Fibroblast of mammary gland (primary cell): ENCODE results near the gene ZBTB47.

Source experiments
- DNase-seq: peaks from one replicate; pipeline ENCODE4 v3.0.0-alpha.2; 2010; ENCODE audit warnings: low read depth
- H3K4me3 ChIP-seq: 2 replicates; pipeline ENCODE4 v1.5.1; 2011; ENCODE audit warnings: low read depth, mild to moderate bottlenecking, low read length, moderate library complexity; ENCODE audit not compliant: control insufficient read depth
- CTCF ChIP-seq: conservative IDR thresholded peaks from 2 replicates; pipeline ENCODE4 v1.5.1; 2011; ENCODE audit warnings: low read depth, low read length, inconsistent platforms; ENCODE audit not compliant: control insufficient read depth, insufficient read depth

ZBTB47 gene

GRCh38 chr3:42691816-42692666, 38.5 kb downstream of the ZBTB47 start:
- H3K4me3 ChIP-seq, result no peak overlapping the region
- TF ChIP-seq CTCF, result no peak
- no peak for DNase-seq

GRCh38 chr3:42692667-42693529, 39.4 kb downstream of the ZBTB47 start:
- H3K4me3 ChIP-seq, result no peak overlapping the region
- TF ChIP-seq CTCF, result no peak
- DNase-seq, result no peak

- DNase-seq, result no peak
- H3K4me3 ChIP-seq, result no peak overlapping the region
- no peak for TF ChIP-seq CTCF
Observed at GRCh38 chr3:42693530-42693930, 40.0 kb downstream of the ZBTB47 start.

GRCh38 chr3:42694366-42694765, 40.9 kb downstream of the ZBTB47 start:
- no peak for DNase-seq
- no peak overlapping the region for H3K4me3 ChIP-seq
- no peak for TF ChIP-seq CTCF

GRCh38 chr3:42696356-42697288, 43.1 kb downstream of the ZBTB47 start:
- TF ChIP-seq CTCF, result no peak

More at GRCh38 chr3:42696356-42697288, 43.1 kb downstream of the ZBTB47 start:
- H3K4me3 ChIP-seq, result no peak overlapping the region
- no peak for DNase-seq
